Fibroblast of skin of left quadriceps (primary cell): ENCODE measurements around the gene OTOP2.

Experiments
- DNase-seq, 2 experiments: peaks; one replicate each; pipeline ENCODE4 v3.0.0-alpha.2; 2013; ENCODE audit warnings: low read depth in 2 of 2

OTOP2 gene

DNA sequence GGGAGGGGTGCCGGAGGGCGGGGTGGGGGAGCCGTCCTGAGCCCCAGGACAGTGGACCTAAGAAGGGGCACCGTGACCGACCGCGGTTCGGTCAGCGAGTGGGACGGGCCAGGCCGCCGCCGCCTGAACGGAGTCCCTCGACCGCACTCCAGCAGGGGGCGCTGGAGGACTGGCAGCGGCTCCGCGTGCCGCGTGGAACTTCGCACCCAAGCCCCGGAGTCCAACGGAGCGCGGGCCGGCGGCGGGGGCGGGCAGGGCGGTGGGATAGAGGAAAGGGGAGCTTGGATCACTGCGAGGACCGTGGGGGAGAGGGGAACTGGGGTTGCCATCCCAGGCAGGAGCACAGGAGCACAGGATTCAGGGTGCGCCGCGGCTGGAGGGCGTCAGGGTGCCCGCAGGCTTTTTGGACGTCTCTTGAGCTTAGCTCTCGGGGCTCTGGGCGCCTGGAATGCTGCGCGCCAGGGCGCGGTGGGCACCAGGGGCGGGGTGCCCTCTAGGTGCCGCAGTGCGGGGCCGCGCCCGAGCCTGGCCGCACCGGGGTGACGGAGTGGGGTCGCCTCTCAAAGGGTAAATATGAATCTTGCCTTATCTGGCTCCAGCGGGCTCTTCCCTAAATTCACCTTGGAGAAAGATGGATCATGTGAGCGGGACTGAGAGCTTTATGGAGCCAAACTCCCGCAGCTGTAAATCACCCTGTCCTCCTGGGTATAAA is 379 bp upstream of the OTOP2 start:
- no peak for DNase-seq

DNA sequence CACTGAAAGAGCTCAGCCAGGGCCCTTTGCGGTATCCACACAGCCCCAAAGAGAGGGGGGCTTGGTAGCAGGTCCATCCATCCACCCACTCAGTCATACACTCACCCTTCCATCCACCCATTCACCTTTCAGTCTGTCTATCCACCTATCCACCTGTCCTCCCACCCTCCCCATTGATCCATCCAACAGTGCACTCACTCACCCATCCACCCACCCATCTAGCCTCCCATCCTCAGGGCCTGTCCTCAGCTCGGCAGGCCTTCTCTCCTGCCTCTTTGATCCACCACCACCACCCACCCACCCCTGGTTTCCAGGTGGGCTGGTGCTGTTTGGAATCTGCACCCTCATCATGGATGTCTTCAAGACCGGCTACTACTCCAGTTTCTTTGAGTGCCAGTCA is 1.2 kb downstream of the OTOP2 start:
- DNase-seq = no peak

DNA sequence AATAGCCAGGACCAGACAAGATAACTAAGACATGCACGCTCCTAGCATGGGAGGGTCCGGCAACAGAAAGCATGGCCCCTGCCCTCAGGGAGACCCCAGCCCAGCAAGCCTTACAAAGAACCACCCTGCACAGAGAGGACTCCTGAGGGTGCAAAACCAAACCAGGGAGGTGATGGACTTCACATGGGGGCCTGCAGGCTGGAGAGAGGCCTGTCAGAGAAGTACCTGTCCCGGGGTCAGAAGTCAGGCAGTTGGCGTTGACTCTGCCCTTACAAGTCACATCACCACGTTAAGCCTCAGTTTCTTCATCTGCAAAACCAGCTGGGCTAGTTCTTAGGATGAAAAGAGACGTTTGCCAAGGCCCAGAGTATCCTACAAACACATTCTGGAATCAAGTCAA is 4.7 kb downstream of the OTOP2 start:
- no peak for DNase-seq

DNA sequence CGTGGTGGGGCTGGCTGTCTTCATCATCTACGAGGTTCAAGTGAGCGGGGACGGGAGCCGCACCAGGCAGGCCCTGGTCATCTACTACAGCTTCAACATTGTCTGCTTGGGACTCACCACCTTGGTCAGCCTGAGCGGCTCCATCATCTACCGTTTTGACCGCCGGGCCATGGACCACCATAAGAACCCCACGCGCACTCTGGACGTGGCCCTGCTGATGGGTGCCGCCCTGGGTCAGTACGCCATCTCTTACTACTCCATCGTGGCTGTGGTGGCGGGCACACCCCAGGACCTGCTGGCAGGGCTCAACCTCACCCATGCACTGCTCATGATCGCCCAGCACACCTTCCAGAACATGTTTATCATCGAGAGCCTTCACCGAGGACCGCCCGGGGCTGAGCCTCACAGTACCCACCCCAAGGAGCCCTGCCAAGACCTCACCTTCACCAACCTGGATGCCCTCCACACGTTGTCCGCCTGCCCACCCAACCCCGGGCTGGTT is 6.5 kb downstream of the OTOP2 start:
- no peak for DNase-seq

DNA sequence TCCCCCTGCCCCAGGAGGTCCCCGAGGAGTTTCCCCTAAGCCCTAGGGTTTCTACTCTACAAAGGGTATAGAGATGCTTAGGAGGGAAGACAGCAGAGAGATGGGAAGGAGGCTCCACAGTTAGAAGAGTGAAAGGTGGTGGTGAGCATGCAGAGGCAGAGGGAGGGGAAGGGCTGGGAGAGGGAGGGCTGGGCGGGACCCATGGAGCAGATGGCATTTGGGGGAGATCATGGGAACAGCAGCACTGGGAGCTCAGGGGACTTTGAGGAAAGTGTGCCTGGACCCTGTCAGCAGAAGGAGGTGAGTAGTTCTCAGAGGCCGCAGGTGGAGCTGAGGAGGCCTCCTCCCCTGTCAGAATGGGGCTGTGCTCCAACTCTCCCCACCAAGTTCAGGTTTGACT is 11.0 kb downstream of the OTOP2 start:
- DNase-seq = no peak

DNA sequence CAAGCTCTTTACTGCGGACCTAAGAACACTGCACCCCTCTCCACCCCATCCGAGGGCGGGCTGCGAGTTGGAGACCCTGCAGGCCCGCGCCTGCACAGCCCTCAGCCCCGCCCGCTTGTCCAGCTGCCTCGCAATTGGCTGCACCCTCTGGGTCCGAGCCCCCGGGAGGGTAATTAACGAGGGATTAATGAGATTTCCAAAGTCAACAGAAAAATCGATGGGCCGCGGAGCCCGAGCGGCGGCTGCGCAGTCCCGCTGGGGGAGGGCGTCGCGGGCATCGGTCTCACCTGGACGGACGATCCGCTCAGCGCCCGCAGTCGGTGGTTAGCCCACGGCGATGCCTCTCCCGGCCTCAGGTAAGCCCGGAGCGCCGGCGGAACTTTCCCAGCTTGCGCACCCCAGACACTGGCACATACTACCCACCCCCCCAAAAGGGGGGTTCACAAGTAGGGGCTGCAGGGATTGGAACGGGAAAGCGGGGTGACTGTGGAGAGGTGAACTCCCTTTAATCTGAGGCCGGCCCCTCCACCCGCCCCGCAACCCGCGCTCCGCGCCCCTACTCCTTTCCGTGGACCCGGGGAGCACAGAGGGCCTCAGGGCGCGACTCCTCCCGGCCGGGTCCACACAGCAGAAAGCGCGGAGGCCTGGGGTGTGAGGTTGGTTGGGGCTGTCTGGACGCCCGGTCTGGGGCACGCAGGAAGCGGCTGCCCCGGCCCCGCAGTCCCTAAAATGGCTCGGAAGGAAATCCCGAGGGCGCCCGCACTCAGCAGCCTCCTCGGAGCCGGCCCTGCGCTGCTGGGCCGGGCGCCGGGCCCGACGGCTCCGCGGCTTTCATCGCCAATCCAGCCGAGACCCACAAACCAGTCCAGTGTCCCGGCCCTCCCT is 11.8 kb downstream of the OTOP2 start, which contains the start of gene OTOP3:
Gene OTOP3 (plus strand): TSS at position 314 of the 885 bp plus-strand sequence. CDS start 24 bp downstream, at position 338.
- DNase-seq = no peak

DNA sequence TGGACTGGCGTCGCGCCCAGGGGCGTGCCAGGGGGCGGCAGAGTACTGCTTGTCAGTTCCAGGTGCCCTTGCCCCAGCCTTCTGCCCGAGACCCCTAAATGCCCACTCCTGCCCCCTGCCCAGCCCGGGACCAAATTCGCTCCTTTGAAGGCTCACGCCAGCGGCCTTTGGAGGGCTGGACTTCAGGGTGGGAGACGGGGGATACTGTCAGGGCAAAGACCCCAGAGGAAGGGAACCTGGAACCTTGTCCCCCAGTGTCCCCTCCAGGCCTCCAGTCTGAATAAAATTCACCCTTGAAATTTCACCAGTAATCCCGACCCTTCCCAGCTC is 12.4 kb downstream of the OTOP2 start:
- no peak for DNase-seq

DNA sequence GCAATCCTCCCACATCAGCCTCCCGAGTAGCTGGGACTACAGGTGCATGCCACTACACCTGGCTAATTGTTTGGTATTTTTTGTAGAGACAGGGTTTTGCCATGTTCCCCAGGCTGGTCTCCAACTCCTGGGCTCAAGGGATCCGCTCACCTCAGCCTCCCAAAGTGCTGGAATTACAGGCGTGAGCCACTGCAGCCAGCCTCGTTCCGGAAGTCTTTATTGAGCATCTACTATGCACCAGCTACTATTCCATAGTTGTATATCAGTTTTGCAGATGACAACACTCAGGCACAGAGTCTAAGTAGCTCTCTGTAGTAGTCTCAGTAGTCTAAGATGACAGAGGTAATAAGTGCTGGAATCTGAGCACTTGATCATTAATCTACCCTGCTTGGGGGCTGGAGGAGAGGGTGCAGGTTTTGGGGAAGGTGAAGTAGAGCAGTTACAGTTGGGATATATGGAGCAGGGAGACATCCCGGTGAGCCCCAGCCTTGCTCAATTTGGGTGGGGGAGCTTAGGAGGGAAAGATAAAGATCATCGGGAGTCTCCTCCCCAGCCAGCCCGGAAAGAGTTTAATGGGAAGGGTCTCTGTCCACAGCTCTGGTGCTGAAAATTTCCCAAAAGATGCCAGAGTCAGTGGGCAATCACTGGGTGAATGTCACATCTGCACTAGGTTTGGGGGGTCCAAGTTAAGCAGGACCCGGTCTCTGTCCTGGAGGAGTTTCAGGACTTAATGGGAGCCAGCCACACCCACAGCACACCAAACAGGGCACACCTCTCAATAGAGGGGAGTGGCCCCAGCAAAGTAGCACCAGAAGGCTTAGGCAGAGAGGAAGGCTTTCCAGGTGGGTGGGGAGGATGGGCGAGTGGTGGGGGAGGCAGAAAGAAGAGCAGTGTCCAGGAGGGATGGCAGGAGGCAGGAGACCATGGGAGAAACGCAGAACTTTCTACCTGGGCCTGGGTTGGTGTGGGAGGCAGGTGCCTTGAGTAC is 13.3 kb downstream of the OTOP2 start:
- no peak for DNase-seq

DNA sequence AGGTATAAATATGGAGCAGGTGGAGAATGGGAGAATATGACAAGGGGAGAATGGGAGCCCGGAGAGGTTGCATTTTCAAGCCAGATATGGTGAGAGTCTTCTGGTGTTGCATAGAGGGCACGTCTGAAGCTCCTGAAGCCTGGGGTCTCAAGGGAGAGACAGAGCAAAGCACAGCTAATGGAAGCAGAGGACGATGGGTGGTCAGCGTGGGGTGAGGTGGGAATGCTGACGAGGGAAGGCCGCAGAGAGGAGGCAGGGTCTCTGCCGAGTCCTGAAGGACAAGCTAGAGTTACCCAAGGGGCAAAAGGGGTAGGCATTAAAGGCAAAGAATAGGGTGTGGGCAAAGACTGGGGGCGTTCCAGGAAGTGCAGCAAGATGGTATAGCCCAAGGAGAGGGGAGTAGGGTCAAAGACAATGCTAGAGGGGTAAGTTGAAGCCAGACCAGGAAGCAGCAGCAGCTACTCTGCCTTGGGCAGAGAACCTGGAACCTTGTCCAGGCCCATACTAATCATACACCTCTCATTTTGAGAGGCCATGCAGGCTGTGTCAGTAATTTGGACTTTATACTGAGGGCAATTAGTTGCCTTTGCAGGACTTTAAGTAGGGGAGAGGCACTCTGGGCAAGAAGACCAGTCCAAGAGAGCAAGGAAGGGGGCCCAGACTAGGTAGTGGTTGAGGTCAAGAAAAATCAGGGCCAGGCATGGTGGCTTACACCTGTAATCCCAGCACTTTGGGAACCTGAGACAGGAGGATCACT is 14.3 kb downstream of the OTOP2 start:
- no peak for DNase-seq

DNA sequence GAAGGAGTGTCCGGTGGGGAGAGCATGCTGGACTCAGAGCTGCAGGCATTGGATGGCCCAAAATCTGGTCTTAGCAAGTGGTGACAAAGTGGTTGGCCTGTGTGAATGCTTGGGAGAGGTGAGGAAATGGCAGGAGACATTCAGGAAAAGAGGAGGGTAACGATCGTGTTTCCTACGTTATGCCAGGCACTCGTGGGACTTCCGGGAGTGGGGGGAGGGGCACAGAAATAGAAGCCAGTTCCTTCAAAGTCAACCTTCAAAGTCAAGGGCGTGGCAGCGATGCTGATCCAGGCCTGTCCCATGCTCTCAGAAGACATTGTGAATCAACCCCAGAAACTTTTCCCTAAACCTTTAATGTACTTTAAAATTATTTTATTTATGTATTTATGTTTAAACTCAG is 15.5 kb downstream of the OTOP2 start:
- DNase-seq = no peak

DNA sequence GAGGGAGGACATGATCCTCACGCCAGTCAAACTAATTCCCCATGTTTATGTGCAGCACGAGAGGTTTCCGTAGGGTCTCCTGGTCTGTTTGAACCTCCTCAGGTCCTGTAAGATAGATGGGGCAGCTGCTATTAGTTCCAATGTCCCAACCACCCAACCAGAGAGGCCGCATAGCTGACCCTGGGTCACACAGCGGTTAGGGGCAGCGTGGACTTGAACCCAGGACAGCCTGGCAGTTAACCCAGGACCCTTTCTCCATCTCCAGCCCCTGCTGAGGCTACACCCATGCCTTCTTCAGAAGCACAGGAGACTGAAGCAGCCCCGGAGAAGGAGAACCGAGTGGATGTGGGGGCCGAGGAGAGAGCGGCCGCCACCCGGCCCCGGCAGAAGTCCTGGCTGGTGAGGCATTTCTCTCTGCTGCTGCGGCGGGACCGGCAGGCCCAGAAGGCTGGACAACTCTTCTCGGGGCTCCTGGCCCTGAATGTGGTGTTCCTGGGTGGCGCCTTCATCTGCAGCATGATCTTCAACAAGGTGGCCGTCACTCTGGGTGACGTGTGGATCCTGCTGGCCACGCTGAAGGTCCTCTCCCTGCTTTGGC is 17.2 kb downstream of the OTOP2 start:
- no peak for DNase-seq

DNA sequence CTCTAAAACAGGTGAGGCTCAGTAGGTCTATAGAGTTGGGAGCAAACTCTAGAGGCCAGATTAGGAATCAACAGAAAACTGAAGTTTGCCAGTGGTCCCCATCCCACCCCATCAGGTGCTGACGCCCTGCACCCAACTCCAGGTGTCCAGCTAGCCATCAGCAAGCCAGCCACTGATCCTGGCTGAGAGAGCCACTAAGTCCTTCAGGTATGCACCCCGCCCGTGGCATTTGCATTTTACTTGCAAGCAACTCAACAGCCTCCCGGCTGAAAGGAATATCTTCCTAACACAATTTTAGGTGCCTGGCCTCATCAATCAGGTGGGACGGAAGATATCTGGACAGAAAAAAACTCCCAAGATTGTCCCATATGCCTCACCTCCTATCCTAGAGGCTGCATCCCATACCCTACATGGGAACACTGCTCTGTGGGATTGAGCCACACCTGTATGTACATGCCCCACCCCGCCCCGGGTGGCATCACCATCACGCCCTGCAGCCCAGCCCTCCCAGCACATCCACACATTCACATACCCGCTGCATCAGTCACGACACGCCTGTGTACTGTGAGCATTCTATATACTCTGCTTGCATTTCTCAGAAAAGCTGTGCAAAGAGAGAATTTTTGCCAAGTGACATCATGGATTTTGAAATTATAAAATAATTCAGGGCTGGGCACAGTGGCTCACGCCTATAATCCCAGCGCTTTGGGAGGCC is 19.9 kb downstream of the OTOP2 start:
- no peak for DNase-seq

DNA sequence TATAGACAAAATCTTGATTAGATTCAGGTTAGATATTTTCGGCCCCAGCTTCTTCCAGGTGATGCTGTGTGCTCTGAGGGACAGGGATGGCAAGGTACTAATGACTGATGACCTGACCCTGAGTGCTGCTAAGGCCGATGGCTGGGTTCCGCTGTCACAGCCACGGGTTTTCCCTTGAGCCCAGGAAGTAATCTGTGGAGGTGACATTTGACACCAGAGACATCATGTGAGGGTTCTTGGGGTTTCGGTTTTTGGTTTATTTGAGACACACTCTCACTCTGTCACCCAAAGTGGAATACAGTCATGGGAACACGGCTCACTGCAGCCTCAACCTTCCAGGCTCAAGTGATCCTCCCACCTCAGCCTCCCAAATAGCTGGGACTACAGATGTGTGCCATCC is 21.5 kb downstream of the OTOP2 start:
- no peak for DNase-seq

DNA sequence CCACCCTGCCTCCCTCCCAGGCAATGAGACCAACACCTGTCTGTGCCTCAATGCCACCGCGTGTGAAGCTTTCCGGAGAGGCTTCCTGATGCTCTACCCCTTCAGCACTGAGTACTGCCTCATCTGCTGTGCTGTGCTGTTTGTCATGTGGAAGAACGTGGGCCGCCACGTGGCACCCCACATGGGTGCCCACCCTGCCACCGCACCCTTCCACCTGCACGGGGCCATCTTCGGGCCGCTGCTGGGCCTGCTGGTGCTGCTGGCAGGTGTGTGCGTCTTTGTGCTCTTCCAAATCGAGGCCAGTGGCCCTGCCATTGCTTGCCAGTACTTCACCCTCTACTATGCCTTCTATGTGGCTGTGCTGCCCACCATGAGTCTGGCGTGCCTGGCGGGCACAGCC is 22.6 kb downstream of the OTOP2 start:
- DNase-seq = no peak

DNA sequence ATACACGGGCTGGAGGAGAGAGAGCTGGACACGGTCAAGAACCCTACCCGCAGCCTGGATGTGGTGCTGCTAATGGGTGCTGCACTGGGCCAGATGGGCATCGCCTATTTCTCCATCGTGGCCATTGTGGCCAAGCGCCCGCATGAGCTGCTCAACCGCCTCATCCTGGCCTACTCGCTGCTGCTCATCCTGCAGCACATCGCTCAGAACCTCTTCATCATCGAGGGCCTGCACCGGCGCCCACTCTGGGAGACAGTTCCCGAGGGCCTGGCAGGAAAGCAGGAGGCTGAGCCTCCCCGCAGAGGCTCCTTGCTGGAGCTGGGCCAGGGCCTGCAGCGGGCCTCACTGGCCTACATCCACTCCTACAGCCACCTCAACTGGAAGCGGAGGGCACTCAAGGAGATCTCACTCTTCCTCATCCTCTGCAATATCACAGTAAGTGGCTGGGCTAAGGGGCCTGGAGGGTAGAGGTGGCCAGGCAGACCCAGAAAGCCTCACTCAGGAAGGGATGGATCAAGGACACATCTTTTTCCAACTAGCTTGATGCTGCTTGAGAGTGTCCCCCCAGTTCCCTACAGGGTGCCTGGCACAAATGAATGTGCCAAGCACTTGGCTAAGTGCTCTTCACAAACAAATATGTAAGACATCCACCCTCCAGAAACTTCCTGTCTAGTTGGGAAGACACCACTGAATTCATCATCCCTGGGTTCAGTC is 23.1 kb downstream of the OTOP2 start:
- DNase-seq = no peak

DNA sequence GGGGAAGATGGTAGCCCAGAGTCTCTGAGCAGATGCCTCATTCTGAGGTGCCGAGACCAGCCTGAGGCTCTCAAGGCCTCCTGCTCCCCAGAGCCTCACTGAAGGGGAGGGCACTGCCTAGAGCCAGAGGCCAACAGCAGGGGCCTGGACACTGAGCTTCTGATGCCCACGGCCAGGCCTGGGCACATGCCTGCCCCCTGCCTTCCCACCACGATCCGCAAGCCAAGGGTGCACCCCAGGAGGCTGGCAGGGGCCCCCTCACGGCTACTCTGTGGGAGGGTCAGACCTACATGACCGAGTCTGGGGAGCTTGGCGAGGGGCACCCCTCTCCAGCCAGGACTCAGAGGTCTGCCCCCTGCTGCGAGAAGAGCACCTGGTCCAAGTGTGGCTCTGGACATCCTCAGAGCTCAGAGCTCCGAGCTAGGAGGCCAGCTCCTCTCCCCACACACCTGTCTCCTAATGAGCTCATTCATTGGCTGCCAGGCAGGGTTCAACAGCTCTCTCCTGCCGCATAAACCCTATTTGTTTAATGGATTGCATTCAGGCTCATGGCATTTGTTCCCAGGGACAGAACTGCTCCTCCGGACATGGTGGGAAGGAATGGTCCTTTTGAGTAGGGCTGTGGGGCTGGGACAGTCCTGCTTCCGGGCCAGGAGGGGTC is 25.5 kb downstream of the OTOP2 start:
- DNase-seq = no peak

DNA sequence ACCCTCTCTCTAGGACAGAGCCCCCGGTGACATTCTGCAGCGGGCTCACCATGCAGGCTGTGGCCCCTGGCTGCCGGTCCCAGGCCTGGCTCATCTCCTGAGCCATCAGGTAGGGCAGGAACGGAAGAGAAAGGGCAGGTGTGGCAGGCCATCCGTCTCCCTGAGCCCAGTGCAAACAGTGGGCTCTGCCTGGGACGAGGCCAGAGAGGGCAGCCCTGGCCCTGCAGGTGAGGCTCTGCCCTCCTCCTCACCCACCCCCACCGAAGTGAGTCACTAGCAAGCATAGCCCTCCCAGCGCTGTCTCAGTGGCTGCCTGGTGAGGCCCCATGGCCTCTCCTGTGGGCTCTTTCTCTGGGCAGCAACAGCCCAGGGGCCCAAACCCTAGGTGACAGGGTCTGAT is 26.1 kb downstream of the OTOP2 start:
- DNase-seq = no peak

DNA sequence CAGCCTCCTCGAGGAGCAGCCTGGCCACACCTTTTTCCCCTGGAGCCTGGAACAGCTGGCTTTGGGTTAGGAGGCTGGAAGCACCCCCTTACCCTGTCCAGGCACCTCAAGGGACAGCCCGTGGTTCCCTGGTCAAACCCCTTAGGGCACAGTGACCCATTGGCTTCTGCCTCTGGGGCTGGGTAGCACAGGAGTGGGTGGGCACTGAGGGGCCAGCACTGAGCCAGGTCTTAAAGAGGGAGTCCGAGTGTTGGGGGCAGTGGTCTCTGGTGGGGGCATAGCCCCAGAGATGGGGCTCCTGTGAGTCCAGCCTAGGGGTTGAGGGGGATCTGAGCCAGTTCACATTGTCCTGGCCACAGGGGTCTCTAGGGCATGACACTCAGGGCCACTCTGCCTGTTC is 27.0 kb downstream of the OTOP2 start:
- no peak for DNase-seq
